Hepatocyte (in vitro differentiated cells): ENCODE results near the gene DSTYK. TPM values are rescaled to one million over a fixed set of nuclear protein-coding genes. Genes with fewer than 3 reads are reported as not detected.

ENCODE experiments used
- DNase-seq: peaks from one replicate; pipeline ENCODE4 v3.0.0-alpha.2; 2016; ENCODE audit warnings: low spot score
- H2AFZ ChIP-seq: fragments of 200-600 bp; sonication (generic); 2 replicates; pipeline ENCODE4 v1.6.0; 2016; ENCODE audit warnings: antibody characterized with exemption, mild to moderate bottlenecking
- H3K27ac ChIP-seq: fragments of 200-600 bp; sonication (generic); 2 replicates; pipeline ENCODE4 v1.5.1; 2016; ENCODE audit warnings: mild to moderate bottlenecking
- H3K27me3 ChIP-seq: fragments of 200-600 bp; sonication (generic); 2 replicates; pipeline ENCODE4 v1.6.1; 2016
- H3K36me3 ChIP-seq: fragments of 200-600 bp; sonication (generic); replicated peaks from 2 replicates; pipeline ENCODE4 v1.5.1; 2016; ENCODE audit warnings: low read depth; ENCODE audit not compliant: insufficient read depth
- H3K4me1 ChIP-seq: fragments of 200-600 bp; sonication (generic); 2 replicates; pipeline ENCODE4 v1.5.1; 2016; ENCODE audit warnings: mild to moderate bottlenecking, moderate library complexity; ENCODE audit not compliant: insufficient read depth
- H3K4me2 ChIP-seq: fragments of 200-600 bp; sonication (generic); 2 replicates; pipeline ENCODE4 v1.6.0; 2016
- H3K4me3 ChIP-seq: fragments of 200-600 bp; sonication (generic); 2 replicates; pipeline ENCODE4 v1.5.1; 2016; ENCODE audit warnings: mild to moderate bottlenecking
- H3K79me2 ChIP-seq: fragments of 200-600 bp; sonication (generic); 2 replicates; pipeline ENCODE4 v1.6.0; 2017; ENCODE audit warnings: mild to moderate bottlenecking
- H3K9me2 ChIP-seq: fragments of 200-600 bp; sonication (generic); replicated peaks from 2 replicates; pipeline ENCODE4 v1.6.0; 2017; ENCODE audit warnings: mild to moderate bottlenecking; ENCODE audit not compliant: insufficient read depth
- H3K9me3 ChIP-seq: fragments of 200-600 bp; sonication (generic); 2 replicates; pipeline ENCODE4 v1.5.1; 2016; ENCODE audit warnings: low read depth, mild to moderate bottlenecking
- H4K20me1 ChIP-seq: fragments of 200-600 bp; sonication (generic); 2 replicates; pipeline ENCODE4 v1.6.0; 2016; ENCODE audit warnings: mild to moderate bottlenecking; ENCODE audit not compliant: insufficient read depth, poor library complexity, severe bottlenecking
- CTCF ChIP-seq: fragments of 200-600 bp; sonication (generic); IDR thresholded peaks from 2 replicates; pipeline ENCODE4 v1.5.1; 2016; ENCODE audit warnings: antibody characterized with exemption, mild to moderate bottlenecking; ENCODE audit not compliant: poor library complexity
- EZH2 ChIP-seq: fragments of 200-600 bp; sonication (generic); IDR thresholded peaks from 2 replicates; pipeline ENCODE4 v1.6.1; 2016; ENCODE audit warnings: antibody characterized with exemption, mild to moderate bottlenecking, borderline replicate concordance
- EZH2phosphoT487 ChIP-seq: fragments of 200-600 bp; sonication (generic); IDR thresholded peaks from one replicate; pipeline ENCODE4 v1.6.1; 2018; ENCODE audit warnings: antibody characterized with exemption, mild to moderate bottlenecking, low read depth, moderate library complexity; ENCODE audit not compliant: unreplicated experiment, severe bottlenecking
- WGBS: methylation state at CpG from one replicate; pipeline ENCODE4 v1.1.6; 2016; ENCODE audit warnings: low lambda C conversion rate; ENCODE audit errors: missing lambda C conversion rate; 5-methylcytosine and 5-hydroxymethylcytosine counted together
- polyA plus RNA-seq: library from polyadenylated mRNA; unstranded; fragments of >200 nt; fragmentation: Nextera tagmentation; extraction: Ambion mirVana; gene quantifications from 2 replicates; pipeline ENCODE4 v1.2.1, GENCODE V29; 2016
- total RNA-seq: library from RNA; depleted of rRNA; stranded (reverse); fragments of >200 nt; gene quantifications from 2 replicates; pipeline ENCODE4 v1.2.3, GENCODE V29; 2014

DSTYK gene
- total and polyA plus RNA-seq, 2 experiments from 2014 or later: 7.7 to 11.0 TPM

- peak overlapping the region; percentile 68 for H3K4me2 ChIP-seq
- no peaks in the 10 kb centered on the region for H3K79me2 ChIP-seq
- no peaks in the 10 kb centered on the region for H3K9me3 ChIP-seq
- peak; percentile 89 for DNase-seq
- no peaks in the 10 kb centered on the region for H4K20me1 ChIP-seq
- TF ChIP-seq CTCF (peak; percentile 79), EZH2phosphoT487 (no peak)
- H3K36me3 ChIP-seq: no peaks in the 10 kb centered on the region
- 34% methylated on average over 12 of the region's 12 CpGs for WGBS
- H3K27me3 ChIP-seq: no peaks in the 10 kb centered on the region
- peak overlapping the region; percentile 59 for H3K27ac ChIP-seq
- no peak overlapping the region for H2AFZ ChIP-seq
- H3K9me2 ChIP-seq: no peaks in the 10 kb centered on the region
- H3K4me1 ChIP-seq: peaks cover 20% of the 10 kb centered on the region
- H3K4me3 ChIP-seq: no peak overlapping the region
These were observed 70.0 kb downstream of the DSTYK start for GRCh38 chr1:205141236-205142101.

- no peak overlapping the region for H3K4me3 ChIP-seq
- no peak for DNase-seq
- no peaks in the 10 kb centered on the region for H4K20me1 ChIP-seq
- H3K27me3 ChIP-seq: no peaks in the 10 kb centered on the region
- TF ChIP-seq EZH2phosphoT487 (no peak), EZH2 (no peak), CTCF (no peak)
- H2AFZ ChIP-seq: no peak overlapping the region
- H3K4me2 ChIP-seq: no peak overlapping the region
- H3K9me3 ChIP-seq: no peaks in the 10 kb centered on the region
- peaks cover 18% of the 10 kb centered on the region for H3K4me1 ChIP-seq
- H3K27ac ChIP-seq: no peak overlapping the region
- no peaks in the 10 kb centered on the region for H3K36me3 ChIP-seq
- H3K9me2 ChIP-seq: no peaks in the 10 kb centered on the region
- no peaks in the 10 kb centered on the region for H3K79me2 ChIP-seq
- WGBS: 97% methylated on average over 4 of the region's 4 CpGs
These were observed 71.4 kb downstream of the DSTYK start for GRCh38 chr1:205140113-205140512.

GRCh38 chr1:205137901-205138300 lies 73.6 kb downstream of the DSTYK start:
- H3K4me1 ChIP-seq: peaks cover 10% of the 10 kb centered on the region
- WGBS: 75% methylated on average over 3 of the region's 3 CpGs

More at GRCh38 chr1:205137901-205138300, 73.6 kb downstream of the DSTYK start:
- H2AFZ ChIP-seq: no peak overlapping the region
- H3K79me2 ChIP-seq: no peaks in the 10 kb centered on the region
- no peak overlapping the region for H3K4me3 ChIP-seq
- no peaks in the 10 kb centered on the region for H4K20me1 ChIP-seq
- no peak for TF ChIP-seq CTCF
- no peak for TF ChIP-seq EZH2
- TF ChIP-seq EZH2phosphoT487: no peak
- no peaks in the 10 kb centered on the region for H3K36me3 ChIP-seq
- H3K4me2 ChIP-seq: no peak overlapping the region
- H3K9me3 ChIP-seq: no peaks in the 10 kb centered on the region
- H3K27me3 ChIP-seq: no peaks in the 10 kb centered on the region
- no peak for DNase-seq
- H3K9me2 ChIP-seq: no peaks in the 10 kb centered on the region
- H3K27ac ChIP-seq: no peak overlapping the region
